IPS-18c (cell line): ENCODE measurements around the gene BID.

Experiments
- H3K4me3 ChIP-seq: 2 replicates; pipeline ENCODE4 v1.7.0; 2013; ENCODE audit warnings: low read depth, mild to moderate bottlenecking, low read length, moderate library complexity; ENCODE audit not compliant: insufficient read depth
- H3K9me3 ChIP-seq: one replicate; pipeline ENCODE4 v1.6.1; 2013; ENCODE audit warnings: mild to moderate bottlenecking, low read length, moderate library complexity; ENCODE audit not compliant: control insufficient read depth, insufficient read depth

BID gene

DNA sequence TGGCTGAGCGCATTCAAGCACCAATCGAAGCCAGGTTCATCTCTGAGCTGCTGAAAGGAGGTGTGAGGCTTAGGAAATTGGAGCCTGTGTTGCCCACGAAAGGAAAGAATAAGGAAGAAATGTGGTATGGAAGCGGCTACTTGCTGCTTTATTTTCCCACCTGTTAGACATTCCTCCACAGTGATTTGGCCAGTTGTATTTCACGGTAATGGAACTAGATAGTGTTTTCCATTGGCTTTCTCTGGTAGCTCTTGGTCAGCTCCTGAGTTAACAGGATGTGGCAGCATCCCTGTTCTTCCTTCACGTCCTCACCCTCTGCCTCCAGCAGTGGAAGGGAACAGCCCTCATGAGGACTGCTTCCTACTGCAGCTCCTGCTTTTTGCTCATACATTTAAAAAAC is 44.7 kb downstream of the BID start:
- H3K9me3 ChIP-seq: no peaks in the 10 kb centered on the region
- H3K4me3 ChIP-seq: no peak overlapping the region

DNA sequence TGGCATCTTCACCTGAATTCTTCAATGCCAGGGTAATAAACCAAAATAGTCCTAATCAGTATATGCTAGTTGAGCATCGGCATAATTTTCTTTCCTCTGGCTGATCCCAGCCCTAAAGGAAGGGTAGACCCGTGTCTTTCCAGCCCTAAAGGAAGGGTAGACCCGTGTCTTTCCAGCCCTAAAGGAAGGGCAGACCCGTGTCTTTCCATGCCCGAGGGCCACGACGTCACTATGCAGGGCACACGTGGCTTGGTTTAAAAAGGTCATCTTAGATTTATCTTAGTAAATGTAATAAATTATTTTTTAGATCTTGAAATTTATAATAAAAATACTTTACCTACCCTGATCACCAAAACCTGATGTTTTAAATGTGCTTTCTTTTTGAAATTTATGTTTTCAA is 45.5 kb downstream of the BID start:
- Histone ChIP-seq H3K9me3 (no peaks in the 10 kb centered on the region), H3K4me3 (no peak overlapping the region)

DNA sequence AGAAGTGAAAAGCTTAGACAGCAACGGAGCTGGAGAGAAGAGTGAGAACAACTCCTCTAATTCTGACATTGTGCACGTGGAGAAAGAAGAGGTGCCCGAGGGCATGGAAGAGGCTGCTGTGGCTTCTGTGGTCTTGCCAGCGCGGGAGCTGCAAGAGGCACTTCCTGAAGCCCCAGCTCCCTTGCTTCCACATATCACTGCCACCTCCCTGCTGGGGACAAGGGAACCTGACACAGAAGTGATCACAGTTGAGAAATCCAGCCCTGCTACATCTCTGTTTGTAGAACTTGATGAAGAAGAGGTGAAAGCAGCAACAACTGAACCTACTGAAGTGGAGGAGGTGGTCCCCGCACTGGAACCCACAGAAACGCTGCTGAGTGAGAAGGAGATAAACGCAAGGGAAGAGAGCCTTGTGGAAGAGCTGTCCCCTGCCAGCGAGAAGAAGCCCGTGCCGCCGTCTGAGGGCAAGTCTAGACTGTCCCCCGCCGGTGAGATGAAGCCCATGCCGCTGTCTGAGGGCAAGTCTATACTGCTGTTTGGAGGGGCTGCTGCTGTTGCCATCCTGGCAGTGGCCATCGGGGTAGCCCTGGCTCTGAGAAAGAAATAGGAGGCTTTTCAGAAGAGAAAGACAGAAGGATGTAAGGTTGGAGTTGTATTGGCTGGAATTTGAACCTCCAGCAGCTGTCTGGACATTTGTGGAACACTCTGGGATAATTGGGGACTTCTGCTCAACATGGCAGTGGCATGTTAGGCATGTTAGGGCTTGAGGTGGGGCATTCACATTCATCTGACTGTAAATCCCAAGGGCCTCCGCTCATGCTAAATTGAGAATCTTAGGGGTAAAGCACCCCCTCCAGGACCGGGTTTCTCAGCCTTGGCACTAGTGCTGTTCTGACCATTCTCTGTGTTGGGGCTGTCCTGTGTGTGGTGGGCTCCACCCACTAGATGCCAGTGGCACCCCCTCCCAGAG is 47.1 kb downstream of the BID start:
- H3K4me3 ChIP-seq: no peak overlapping the region

DNA sequence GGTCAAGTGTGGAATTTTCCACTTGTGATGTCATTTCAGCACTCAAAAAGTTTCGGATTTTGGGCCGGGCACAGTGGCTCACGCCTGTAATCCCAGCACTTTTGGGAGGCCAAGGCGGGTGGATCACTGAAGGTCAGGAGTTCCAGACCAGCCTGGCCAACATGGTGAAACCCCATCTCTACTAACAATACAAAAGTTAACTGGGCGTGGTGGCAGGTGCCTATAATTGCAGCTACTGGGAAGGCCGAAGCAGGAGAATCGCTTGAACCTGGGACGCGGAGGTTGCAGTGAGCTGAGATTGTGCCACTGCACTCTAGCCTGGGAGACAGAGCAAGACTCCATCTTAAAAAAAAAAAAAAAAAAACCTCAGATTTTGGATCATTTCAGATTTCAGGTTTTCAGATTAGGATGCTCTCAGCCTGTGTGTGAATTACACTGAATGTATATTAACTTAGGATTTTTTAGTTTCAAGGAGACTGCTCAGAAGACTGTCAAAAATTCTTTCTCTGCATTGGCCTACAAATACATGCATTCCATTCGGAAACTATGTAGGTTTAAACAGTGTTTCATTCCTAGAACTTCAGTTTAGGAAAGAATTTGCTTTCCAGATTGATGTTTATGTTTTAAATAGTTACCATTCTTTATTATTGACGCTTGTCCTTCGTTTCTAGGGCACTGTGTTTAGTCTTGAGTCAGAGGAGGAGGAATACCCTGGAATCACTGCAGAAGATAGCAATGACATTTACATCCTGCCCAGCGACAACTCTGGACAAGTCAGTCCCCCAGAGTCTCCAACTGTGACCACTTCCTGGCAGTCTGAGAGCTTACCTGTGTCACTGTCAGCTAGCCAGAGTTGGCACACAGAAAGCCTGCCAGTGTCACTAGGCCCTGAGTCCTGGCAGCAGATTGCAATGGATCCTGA is 48.0 kb downstream of the BID start:
- Histone ChIP-seq H3K4me3 (no peak overlapping the region), H3K9me3 (no peaks in the 10 kb centered on the region)

More for the DNA sequence above, 47.1 kb downstream of the BID start:
- H3K9me3 ChIP-seq: no peaks in the 10 kb centered on the region

DNA sequence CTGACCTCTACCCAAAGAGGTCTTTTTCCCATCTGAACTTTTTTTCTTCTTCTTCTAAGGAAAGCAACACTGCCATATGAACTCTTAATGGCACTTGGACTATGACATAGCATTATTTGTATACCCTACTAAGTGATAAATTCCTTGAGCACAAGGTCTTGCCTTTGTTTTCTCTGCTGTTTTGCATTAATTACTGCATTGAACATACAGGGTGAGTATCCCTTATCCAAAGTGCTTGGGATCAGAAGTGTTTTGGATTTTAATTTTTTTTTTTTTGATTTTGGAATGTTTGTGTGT is 48.8 kb downstream of the BID start:
- no peak overlapping the region for H3K4me3 ChIP-seq
- H3K9me3 ChIP-seq: no peaks in the 10 kb centered on the region

DNA sequence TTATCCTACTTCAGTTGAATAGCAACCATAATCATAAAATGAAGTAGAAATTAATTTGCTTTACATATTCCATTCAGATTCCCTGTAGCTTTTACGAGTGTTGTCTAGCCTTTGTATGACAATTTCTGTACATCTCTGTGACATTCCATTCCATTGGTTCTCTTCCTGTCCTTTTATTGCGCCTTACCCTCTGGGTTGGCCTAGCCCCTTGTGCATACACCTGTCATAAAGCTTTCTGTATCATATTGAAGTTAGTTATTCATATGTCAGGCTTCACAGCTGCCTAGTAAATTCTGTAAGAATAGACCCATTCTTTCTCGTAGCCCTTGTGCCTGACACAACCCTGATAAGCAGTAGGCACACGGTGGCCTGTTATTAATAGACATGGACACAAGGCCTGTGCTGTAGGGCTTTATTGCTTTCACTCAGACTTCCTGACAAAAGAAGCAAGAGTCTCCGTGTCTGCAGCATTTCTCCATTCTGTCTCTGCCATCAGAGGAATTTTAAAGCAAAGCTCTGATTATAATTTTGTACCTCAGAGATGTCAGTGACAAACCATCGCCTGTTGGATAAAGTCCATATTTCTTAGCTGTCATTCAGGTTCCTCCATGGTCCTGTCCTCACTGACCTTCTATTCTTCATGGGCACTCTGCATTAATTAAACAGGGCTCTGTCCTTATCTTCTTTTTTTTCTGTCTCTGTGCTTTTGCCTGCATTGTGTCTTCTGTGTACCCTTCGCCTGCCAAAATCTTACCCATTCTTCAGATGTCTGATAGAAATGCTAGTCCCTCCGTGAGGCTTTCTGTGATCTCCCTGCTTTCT is 49.4 kb downstream of the BID start:
- Histone ChIP-seq H3K4me3 (no peak overlapping the region), H3K9me3 (no peaks in the 10 kb centered on the region)

DNA sequence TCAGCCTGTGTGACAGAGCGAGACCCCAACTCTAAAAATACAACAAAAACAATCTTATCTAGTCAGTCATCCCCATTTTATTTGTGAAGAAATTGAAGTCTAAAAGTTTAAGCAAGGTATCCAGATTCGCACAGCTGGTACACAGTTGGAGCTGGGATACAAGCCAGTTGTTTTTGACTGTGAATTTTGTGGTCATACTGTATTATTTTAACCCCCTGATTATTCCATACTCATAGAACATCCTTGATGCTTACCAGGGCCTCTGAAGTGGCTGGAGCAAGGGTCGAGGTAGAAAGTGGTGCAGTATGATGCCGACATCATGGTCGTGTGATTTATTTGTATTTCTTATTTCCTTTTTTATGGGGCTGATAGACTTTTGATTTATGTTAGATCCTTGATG is 50.0 kb downstream of the BID start:
- H3K9me3 ChIP-seq: no peaks in the 10 kb centered on the region
- no peak overlapping the region for H3K4me3 ChIP-seq

DNA sequence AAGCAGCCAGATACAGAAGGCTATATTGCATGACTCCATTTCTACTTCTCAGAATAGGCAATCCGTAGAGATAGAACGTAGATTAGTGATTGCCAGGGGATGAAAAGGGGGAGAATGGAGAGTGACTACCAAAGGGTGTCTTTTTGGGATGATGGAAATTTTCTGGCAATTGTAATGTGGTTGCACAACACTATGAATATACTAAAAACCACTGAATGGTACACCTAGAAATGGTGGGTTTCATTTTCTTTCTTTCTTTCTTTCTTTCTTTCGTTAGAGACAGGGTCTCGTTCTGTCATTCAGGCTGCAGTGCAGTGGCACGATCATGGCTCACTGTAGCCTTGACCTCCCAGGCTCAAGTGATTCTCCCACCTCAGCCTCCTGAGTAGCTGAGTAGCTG is 54.4 kb downstream of the BID start:
- H3K4me3 ChIP-seq: no peak overlapping the region
- no peaks in the 10 kb centered on the region for H3K9me3 ChIP-seq

DNA sequence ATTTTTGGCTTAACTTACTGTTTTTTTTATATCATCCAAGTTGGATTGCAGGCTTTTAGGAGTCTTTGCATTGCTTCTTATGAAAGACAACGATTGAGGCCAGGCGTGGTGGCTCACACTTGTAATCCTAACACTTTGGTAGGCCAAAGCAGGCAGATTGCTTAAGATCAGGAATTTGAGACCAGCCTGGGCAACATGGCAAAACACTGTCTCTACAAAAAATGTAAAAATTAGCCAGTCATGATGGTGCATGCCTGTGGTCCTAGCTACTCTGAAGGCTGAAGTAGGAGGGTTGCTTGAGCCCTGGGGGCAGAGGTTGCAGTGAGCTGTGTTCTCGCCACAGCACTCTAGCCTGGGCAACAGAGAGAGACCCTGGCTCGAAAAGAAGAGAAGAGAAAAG is 56.6 kb downstream of the BID start:
- H3K4me3 ChIP-seq: no peak overlapping the region
- no peaks in the 10 kb centered on the region for H3K9me3 ChIP-seq

DNA sequence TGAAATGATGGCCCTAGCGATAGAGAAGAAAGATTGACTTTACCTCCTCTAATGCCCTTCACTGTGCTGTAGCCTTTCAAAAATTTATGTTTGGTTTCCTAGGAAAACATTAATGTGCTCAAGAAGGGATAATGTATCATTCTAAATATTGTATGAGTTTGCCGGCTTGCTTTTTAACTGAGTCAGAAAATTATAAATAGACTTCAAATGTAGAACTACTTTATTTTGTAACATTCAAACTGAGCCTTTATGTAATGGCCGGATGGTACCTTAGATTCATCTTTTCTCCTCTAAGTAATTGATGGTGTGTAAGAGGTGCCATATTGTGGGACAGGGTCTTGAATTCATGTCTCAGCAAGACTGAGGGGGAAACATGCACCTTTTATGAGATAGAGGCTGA is 57.7 kb downstream of the BID start:
- Histone ChIP-seq H3K4me3 (no peak overlapping the region), H3K9me3 (no peaks in the 10 kb centered on the region)

DNA sequence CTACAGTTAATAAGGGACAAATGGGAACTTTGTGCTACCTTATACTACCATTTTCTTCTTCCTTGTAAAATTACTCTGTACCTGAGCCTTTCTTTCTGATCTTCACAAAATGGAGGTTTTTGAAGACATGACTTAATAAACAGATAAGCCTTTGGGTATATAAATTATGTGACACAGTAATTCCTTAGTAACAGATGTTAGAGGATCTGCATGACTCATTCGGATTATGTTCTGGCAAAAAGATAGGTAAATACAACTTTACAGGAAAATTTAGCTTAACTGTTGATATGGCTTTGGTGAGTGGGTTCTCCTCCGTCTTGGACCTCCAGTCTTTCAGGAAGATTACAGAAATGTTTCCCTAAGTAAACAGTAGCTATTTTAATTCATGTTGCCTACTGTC is 61.8 kb downstream of the BID start:
- peaks cover 2% of the 10 kb centered on the region for H3K9me3 ChIP-seq
- no peak overlapping the region for H3K4me3 ChIP-seq

DNA sequence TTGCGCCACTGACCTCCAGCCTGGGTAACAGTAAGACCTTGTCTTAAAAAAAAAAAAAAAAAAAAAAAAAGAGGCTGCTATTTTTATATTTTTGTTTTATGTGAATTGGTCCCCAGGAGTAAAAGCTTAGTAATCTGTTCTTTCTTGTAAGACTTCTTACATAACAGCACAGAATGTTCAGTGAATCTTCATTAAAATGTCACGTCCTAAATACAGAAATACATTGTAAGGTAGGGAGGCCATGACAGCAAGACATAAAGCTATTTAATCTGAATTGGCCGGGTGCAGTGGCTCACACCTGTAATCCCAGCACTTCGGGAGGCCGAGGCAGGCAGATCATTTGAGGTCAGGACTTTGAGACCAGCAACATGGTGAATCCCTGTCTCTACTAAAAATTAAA is 64.2 kb downstream of the BID start:
- H3K4me3 ChIP-seq: no peak overlapping the region

DNA sequence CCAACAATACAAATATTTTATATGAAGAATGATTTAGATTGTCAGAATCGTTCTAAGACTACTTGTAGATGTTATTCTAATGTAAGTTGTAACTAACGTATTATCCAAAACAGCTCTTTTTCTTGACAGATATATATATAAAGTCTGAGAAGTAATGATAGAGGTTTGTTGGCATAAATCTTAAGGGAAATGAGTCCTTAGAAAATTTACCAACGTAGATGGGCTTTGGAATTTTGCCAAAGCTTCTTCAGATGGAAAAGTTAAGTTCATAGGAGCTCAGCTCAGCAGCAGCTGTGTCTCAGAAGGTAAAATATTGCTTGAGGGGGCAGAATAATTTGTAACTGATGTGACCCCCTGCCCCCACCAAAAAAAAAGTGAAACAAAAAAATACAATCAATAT is 66.7 kb downstream of the BID start:
- Histone ChIP-seq H3K9me3 (peaks cover 4% of the 10 kb centered on the region), H3K4me3 (no peak overlapping the region)

More for the DNA sequence above, 64.2 kb downstream of the BID start:
- peaks cover 4% of the 10 kb centered on the region for H3K9me3 ChIP-seq

DNA sequence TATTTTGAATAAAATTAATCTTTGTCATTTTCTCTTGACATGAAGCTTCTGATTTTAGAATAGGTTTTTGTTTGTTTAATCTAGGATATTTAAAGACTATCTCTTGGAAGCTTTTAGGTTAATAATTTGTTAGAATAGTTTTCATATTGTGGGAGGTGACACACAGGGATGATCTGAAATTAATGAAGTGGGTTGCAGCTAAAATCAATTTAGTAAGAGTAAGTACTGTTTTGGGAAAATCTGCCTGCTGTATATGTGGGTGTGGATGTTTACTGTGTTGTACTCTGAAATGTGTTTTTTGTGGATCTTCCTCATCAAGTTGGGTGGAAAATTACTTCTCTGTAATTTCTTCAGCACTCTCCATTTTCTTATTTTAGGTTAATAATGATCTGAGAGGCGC is 67.3 kb downstream of the BID start:
- Histone ChIP-seq H3K9me3 (peaks cover 4% of the 10 kb centered on the region), H3K4me3 (no peak overlapping the region)

DNA sequence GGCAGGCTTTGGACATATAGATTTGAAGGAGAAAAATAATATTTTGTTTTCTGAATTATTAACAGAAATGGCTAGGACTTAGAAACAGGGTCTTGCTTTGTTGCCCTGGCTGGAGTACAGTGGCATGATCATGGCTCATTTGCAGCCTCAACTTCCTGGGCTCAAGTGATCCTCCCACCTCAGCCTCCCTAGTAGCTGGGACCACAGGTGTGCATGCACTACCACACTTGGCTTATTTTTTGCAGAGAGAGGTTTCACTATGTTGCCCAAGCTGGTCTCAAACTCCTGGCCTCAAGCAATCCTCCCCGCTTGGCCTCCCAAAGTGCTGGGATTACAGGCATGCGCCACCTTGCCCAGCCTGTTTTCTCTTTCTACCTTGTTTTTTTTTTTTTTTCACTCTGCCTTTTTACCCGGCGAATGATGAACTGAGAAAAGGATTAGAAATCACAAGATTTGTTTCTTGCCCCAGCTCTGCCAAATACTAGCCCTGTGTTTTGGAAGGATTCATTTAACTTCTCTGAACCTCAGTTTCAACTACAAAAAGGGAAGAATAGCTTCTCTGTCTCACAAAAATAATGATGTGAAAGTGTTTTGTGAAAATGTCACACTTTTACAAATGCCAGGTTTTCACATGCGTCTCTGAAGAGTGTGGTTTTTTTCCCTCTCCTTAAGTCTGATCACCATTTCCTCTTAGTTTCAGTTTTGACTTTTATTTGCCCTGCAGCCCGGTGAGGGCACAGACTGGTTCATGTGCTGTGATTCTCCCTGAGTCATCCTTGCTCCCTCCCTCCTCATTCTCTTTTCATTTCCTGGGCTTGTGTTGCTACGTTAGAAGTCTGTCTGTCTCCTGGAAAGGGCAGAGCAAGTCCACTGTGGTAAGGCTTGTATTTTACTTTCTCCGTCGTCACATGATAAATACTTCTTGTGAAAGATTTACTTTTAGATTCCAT is 68.0 kb downstream of the BID start:
- Histone ChIP-seq H3K4me3 (no peak overlapping the region), H3K9me3 (peaks cover 4% of the 10 kb centered on the region)

DNA sequence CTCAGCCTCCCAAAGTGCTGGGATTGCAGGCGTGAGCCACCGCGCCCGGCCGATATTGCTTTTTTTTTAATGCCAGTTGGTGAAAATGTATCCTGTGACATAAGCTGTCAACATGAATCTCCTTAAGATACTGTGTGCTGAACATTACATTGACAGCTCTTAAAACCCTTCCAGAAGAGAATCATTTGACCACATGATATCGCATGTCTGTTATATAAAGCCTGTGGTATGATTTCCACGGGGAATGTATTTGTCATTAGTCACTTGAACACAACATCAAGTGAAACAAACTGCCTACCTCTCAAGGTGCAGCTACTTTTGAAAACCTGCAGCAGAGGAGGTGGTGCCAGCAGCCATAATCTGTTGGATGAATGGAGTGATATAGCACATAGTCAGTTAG is 68.7 kb downstream of the BID start:
- H3K4me3 ChIP-seq: no peak overlapping the region
- H3K9me3 ChIP-seq: peaks cover 4% of the 10 kb centered on the region
